Measurements from ENCODE around the gene RERE. TPM values are rescaled to one million over a fixed set of nuclear protein-coding genes. Genes with fewer than 3 reads are reported as not detected.

RERE gene
- total RNA-seq, 1 experiment from 2014 or later, result 40.6 TPM

GRCh38 chr1:8570465-8570864 lies 247.0 kb downstream of the RERE start:
- intact Hi-C loops (cut with micrococcal nuclease), result loop anchor here (10.0 kb wide), 1 partner anchor 196 kb away; no protein-coding TSS in a partner anchor
- Histone ChIP-seq H3K4me1 (ENCODE audit: control insufficient read depth in 1 of 2, insufficient read depth in 2 of 2, low read length in 2 of 2) (no peaks in the 10 kb centered on the region), H2AFZ (ENCODE audit: low read depth, low read length, poor library complexity, severe bottlenecking) (no peak overlapping the region), H3K9me3 (ENCODE audit: control insufficient read depth in 1 of 2, insufficient read depth in 1 of 2, low read depth in 1 of 2, low read length in 2 of 2) (no peaks in the 10 kb centered on the region), H3K9ac (ENCODE audit: low read length) (no peak overlapping the region), H3K9me2 (ENCODE audit: insufficient read depth) (no peaks in the 10 kb centered on the region), H3K27ac (ENCODE audit: low read depth, low read length) (no peak overlapping the region), H3K4me2 (ENCODE audit: low read length) (no peak overlapping the region), H4K20me1 (ENCODE audit: insufficient read depth) (no peaks in the 10 kb centered on the region), H3K4me3 (replicated peaks in 1 of 2; ENCODE audit: low read depth in 1 of 2, low read length in 2 of 2) (no peak overlapping the region), H3K36me3 (ENCODE audit: control insufficient read depth in 1 of 2, insufficient read depth in 2 of 2, low read length in 2 of 2) (no peaks in the 10 kb centered on the region), H3K27me3 (ENCODE audit: insufficient read depth, low read length) (no peaks in the 10 kb centered on the region), H3K79me2 (ENCODE audit: insufficient read depth, low read length) (no peaks in the 10 kb centered on the region; the same call in 1 of the 2 replicates)
- ATAC-seq (no peak), DNase-seq (ENCODE audit: low read depth, low spot score) (no peak)
- RAD21 ChIA-PET (ENCODE audit: low non-redundant PET in 1 of 2, low total read pairs in 2 of 2, uncharacterized antibody in 2 of 2, unreplicated experiment in 2 of 2), result no interaction called here
- CTCF ChIA-PET, result interaction anchor here (0.9 to 2.4 kb wide), 8 partner anchors 8 to 196 kb away, joined by 3 to 9 read pairs (median 3); no protein-coding TSS in a partner anchor
- no TSS peak for BruUV-seq (replicated peaks)
- TF ChIP-seq ATF3 (IDR thresholded peaks at IDR 0.05), result no peak
- TF ChIP-seq ZBTB33 (IDR thresholded peaks at IDR 0.05; ENCODE audit: extremely low read depth, insufficient replicate concordance, low read length), result no peak
- no peak for TF ChIP-seq POLR2A (IDR thresholded peaks at IDR 0.05; ENCODE audit: borderline replicate concordance, extremely low read depth, insufficient read depth, insufficient read length)
- TF ChIP-seq RAD21 (IDR thresholded peaks at IDR 0.05; ENCODE audit: low read depth), result no peak
- TF ChIP-seq TCF7L2 (IDR thresholded peaks at IDR 0.05; ENCODE audit: borderline replicate concordance, extremely low read depth, insufficient read depth, insufficient read length), result no peak
- TF ChIP-seq SIN3A (IDR thresholded peaks at IDR 0.05; ENCODE audit: low read depth), result no peak
- TF ChIP-seq SRF (IDR thresholded peaks at IDR 0.05; ENCODE audit: low read depth), result no peak
- no peak for TF ChIP-seq ZFX (IDR thresholded peaks at IDR 0.05)
- TF ChIP-seq, protein P1, sequence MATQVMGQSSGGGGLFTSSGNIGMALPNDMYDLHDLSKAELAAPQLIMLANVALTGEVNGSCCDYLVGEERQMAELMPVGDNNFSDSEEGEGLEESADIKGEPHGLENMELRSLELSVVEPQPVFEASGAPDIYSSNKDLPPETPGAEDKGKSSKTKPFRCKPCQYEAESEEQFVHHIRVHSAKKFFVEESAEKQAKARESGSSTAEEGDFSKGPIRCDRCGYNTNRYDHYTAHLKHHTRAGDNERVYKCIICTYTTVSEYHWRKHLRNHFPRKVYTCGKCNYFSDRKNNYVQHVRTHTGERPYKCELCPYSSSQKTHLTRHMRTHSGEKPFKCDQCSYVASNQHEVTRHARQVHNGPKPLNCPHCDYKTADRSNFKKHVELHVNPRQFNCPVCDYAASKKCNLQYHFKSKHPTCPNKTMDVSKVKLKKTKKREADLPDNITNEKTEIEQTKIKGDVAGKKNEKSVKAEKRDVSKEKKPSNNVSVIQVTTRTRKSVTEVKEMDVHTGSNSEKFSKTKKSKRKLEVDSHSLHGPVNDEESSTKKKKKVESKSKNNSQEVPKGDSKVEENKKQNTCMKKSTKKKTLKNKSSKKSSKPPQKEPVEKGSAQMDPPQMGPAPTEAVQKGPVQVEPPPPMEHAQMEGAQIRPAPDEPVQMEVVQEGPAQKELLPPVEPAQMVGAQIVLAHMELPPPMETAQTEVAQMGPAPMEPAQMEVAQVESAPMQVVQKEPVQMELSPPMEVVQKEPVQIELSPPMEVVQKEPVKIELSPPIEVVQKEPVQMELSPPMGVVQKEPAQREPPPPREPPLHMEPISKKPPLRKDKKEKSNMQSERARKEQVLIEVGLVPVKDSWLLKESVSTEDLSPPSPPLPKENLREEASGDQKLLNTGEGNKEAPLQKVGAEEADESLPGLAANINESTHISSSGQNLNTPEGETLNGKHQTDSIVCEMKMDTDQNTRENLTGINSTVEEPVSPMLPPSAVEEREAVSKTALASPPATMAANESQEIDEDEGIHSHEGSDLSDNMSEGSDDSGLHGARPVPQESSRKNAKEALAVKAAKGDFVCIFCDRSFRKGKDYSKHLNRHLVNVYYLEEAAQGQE (IDR thresholded peaks at IDR 0.05; ENCODE audit: low read depth), result no peak
- TF ChIP-seq JUND (IDR thresholded peaks at IDR 0.05), result no peak
- TF ChIP-seq CTCF (IDR thresholded peaks at IDR 0.05 in 2 of 3, conservative IDR thresholded peaks at IDR 0.05 in 1 of 3; ENCODE audit: borderline replicate concordance in 1 of 3, insufficient read depth in 1 of 3, low read depth in 2 of 3, low read length in 2 of 3), result no peak
- TF ChIP-seq SP1 (IDR thresholded peaks at IDR 0.05; ENCODE audit: low read depth), result no peak
- POLR2A ChIA-PET, result no interaction called here
